Loucy (cell line): ENCODE data around the gene ELMO1.

Source experiments
- H2AFZ ChIP-seq: fragments of 200-600 bp; sonication (generic); 2 replicates; pipeline ENCODE4 v1.6.0; 2016; ENCODE audit warnings: antibody characterized with exemption, mild to moderate bottlenecking, low read length, moderate library complexity
- H3F3A ChIP-seq: fragments of 200-600 bp; 2 replicates; pipeline ENCODE4 v1.6.0; 2016; ENCODE audit warnings: antibody characterized with exemption, low read depth, mild to moderate bottlenecking
- H3K27me3 ChIP-seq: fragments of 200-600 bp; sonication (generic); 2 replicates; pipeline ENCODE4 v1.6.1; 2014; ENCODE audit warnings: low read length, mild to moderate bottlenecking; ENCODE audit not compliant: insufficient read depth, poor library complexity, severe bottlenecking
- H3K36me3 ChIP-seq: fragments of 200-600 bp; sonication (generic); 2 replicates; pipeline ENCODE4 v1.6.1; 2016; ENCODE audit warnings: low read length; ENCODE audit not compliant: insufficient read depth
- H3K4me1 ChIP-seq: fragments of 200-600 bp; sonication (generic); 2 replicates; pipeline ENCODE4 v1.5.1; 2014; ENCODE audit warnings: low read length, mild to moderate bottlenecking; ENCODE audit not compliant: insufficient read depth, poor library complexity, severe bottlenecking
- H3K4me2 ChIP-seq: fragments of 200-600 bp; sonication (generic); 2 replicates; pipeline ENCODE4 v1.6.0; 2014; ENCODE audit warnings: antibody characterized with exemption, low read length, low read depth, mild to moderate bottlenecking; ENCODE audit not compliant: poor library complexity, severe bottlenecking
- H3K4me3 ChIP-seq: fragments of 200-600 bp; sonication (generic); 2 replicates; pipeline ENCODE4 v1.5.1; 2014; ENCODE audit warnings: low read length, mild to moderate bottlenecking, mixed read lengths; ENCODE audit not compliant: poor library complexity, severe bottlenecking
- H3K79me2 ChIP-seq: fragments of 200-600 bp; sonication (generic); 2 replicates; pipeline ENCODE4 v1.6.1; 2014; ENCODE audit warnings: low read length; ENCODE audit not compliant: insufficient read depth
- H3K9ac ChIP-seq: fragments of 200-600 bp; sonication (generic); 2 replicates; pipeline ENCODE4 v1.6.0; 2014; ENCODE audit warnings: mild to moderate bottlenecking, low read depth, low read length, moderate library complexity; ENCODE audit not compliant: poor library complexity, severe bottlenecking
- H3K9me2 ChIP-seq: fragments of 200-600 bp; sonication (generic); replicated peaks from 2 replicates; pipeline ENCODE4 v1.6.1; 2016; ENCODE audit warnings: low read depth, low read length, mixed read lengths
- H3K9me3 ChIP-seq: fragments of 200-600 bp; sonication (generic); 2 replicates; pipeline ENCODE4 v1.6.1; 2014; ENCODE audit warnings: mild to moderate bottlenecking, antibody characterized with exemption, low read length, low read depth; ENCODE audit not compliant: insufficient read depth
- H4K20me1 ChIP-seq: fragments of 200-600 bp; sonication (generic); 2 replicates; pipeline ENCODE4 v1.6.0; 2014; ENCODE audit warnings: antibody characterized with exemption, low read length, mild to moderate bottlenecking; ENCODE audit not compliant: insufficient read depth, poor library complexity, severe bottlenecking
- CTCF ChIP-seq: fragments of 200-600 bp; sonication (generic); conservative IDR thresholded peaks from 2 replicates; pipeline ENCODE4 v1.5.1; 2014; ENCODE audit warnings: mild to moderate bottlenecking, antibody characterized with exemption, low read length
- EZH2phosphoT487 ChIP-seq: fragments of 200-600 bp; IDR thresholded peaks from 2 replicates; pipeline ENCODE4 v1.6.1; 2018; ENCODE audit warnings: antibody characterized with exemption, mild to moderate bottlenecking, moderate library complexity, borderline replicate concordance

Gene ELMO1

GRCh38 chr7:36984041-36984521 lies 464.6 kb downstream of the ELMO1 start:
- no peak overlapping the region for H3K4me3 ChIP-seq
- TF ChIP-seq CTCF: no peak
- TF ChIP-seq EZH2phosphoT487: no peak

DNA sequence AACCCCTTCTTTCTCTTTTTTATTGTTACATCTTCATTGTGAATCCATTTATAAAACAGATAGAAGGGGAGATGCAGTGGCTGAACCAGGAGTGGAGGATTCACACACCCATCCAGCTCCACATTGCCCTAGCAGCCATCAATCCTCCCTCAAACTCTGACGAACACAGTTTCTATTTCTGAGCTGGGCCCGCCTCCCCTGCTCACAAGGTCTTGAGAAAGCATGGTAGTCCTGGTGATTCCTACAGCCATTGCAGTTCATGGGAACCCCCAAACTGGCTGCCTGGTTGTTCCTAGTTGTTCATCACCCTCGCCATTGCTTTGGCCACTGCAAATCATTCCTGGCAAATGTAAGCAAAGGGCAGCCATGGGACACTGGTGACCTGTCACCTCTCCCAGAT lies 465.9 kb downstream of the ELMO1 start:
- Histone ChIP-seq H3K9me2 (no peaks in the 10 kb centered on the region), H3K27me3 (no peaks in the 10 kb centered on the region), H4K20me1 (peaks cover 7% of the 10 kb centered on the region), H3K9ac (no peak overlapping the region), H2AFZ (no peak overlapping the region), H3K4me3 (no peak overlapping the region), H3F3A (no peaks in the 10 kb centered on the region), H3K4me2 (no peak overlapping the region), H3K9me3 (no peaks in the 10 kb centered on the region), H3K36me3 (peaks cover 9% of the 10 kb centered on the region; the same call in 1 of the 2 replicates), H3K79me2 (peaks cover 5% of the 10 kb centered on the region; the same call in 1 of the 2 replicates), H3K4me1 (peaks cover 12% of the 10 kb centered on the region)
- TF ChIP-seq EZH2phosphoT487 (no peak), CTCF (no peak)

More at GRCh38 chr7:36984041-36984521, 464.6 kb downstream of the ELMO1 start:
- Histone ChIP-seq H3K4me2 (no peak overlapping the region), H3K4me1 (peaks cover 12% of the 10 kb centered on the region), H3K9me2 (no peaks in the 10 kb centered on the region), H3K27me3 (no peaks in the 10 kb centered on the region), H2AFZ (no peak overlapping the region), H3K36me3 (peaks cover 2% of the 10 kb centered on the region; the same call in 1 of the 2 replicates), H3K9ac (no peak overlapping the region), H3F3A (no peaks in the 10 kb centered on the region), H3K9me3 (no peaks in the 10 kb centered on the region), H3K79me2 (peaks cover 5% of the 10 kb centered on the region; the same call in 1 of the 2 replicates), H4K20me1 (peaks cover 7% of the 10 kb centered on the region)

DNA sequence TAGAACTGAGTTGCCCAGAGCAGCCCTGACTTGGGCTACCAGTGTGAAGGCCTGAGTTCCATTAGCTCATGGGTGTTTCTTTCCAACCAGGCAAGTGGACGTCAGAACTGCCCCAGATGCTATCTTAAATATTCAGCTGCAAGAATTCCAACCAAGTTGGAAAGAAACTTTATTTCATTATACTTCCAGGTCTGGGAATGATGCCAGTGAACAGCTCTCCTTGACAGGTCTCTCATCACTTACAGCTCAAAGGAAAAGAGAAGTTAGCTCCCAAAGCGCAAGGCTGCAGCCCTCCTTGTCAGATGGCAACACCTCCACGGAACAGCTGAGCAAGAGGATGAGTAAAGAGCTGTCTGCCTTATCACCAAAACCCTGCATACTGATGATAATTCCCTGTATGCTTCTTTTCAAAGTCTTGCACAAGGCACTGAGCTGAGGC lies 468.8 kb downstream of the ELMO1 start:
- no peak overlapping the region for H3K9ac ChIP-seq

More for the DNA sequence above, 468.8 kb downstream of the ELMO1 start:
- Histone ChIP-seq H3K36me3 (peaks cover 9% of the 10 kb centered on the region; the same call in 1 of the 2 replicates), H3K27me3 (no peaks in the 10 kb centered on the region), H3K4me2 (no peak overlapping the region), H3K9me2 (no peaks in the 10 kb centered on the region), H2AFZ (no peak overlapping the region), H3K9me3 (no peaks in the 10 kb centered on the region), H3K4me3 (no peak overlapping the region), H3F3A (no peaks in the 10 kb centered on the region), H3K4me1 (peaks cover 9% of the 10 kb centered on the region), H4K20me1 (peaks cover 7% of the 10 kb centered on the region), H3K79me2 (no peaks in the 10 kb centered on the region)
- TF ChIP-seq CTCF (no peak), EZH2phosphoT487 (no peak)
